WTC11 (cell line): ENCODE results near the gene BOC. TPM values are rescaled to one million over a fixed set of nuclear protein-coding genes. Genes with fewer than 3 reads are reported as not detected.

Experiments used
- ATAC-seq: fragments of 200-7000 bp; cut with Tn5 transposase; 2 replicates; pipeline ENCODE4 v1.10.0; 2021; ENCODE audit warnings: mild to moderate bottlenecking, moderate library complexity
- CTCF ChIA-PET: fragments of 300-600 bp; sonication (Branson Sonifier 250); formaldehyde crosslinking; loops from one replicate; lab custom pipeline; 2021; ENCODE audit warnings: antibody characterized with exemption; lab: Charles Lee
- POLR2A ChIA-PET: fragments of 350-600 bp; sonication (Branson Sonifier 250); formaldehyde crosslinking; loops from one replicate; lab custom pipeline; 2021; ENCODE audit warnings: antibody characterized with exemption; lab: Charles Lee
- DNase-seq: peaks from one replicate; pipeline ENCODE4 v3.0.0; 2021; ENCODE audit warnings: low spot score
- H3K27ac Mint-ChIP-seq: 2 replicates; pipeline ENCODE4 v1.8.0; 2021; ENCODE audit warnings: mixed read lengths
- H3K27me3 Mint-ChIP-seq: 2 replicates; pipeline ENCODE4 v1.8.0; 2021; ENCODE audit warnings: low read depth, mild to moderate bottlenecking, moderate library complexity, mixed read lengths
- H3K36me3 Mint-ChIP-seq: 2 replicates; pipeline ENCODE4 v1.8.0; 2021; ENCODE audit warnings: mixed read lengths
- H3K4me1 Mint-ChIP-seq: 2 replicates; pipeline ENCODE4 v1.8.0; 2022; ENCODE audit warnings: mixed read lengths
- H3K4me3 Mint-ChIP-seq: 2 replicates; pipeline ENCODE4 v1.8.0; 2021; ENCODE audit warnings: mild to moderate bottlenecking, moderate library complexity, mixed read lengths
- H3K9me3 Mint-ChIP-seq: 2 replicates; pipeline ENCODE4 v1.8.0; 2021; ENCODE audit warnings: mixed read lengths
- ATF1 ChIP-seq: sonication (generic); formaldehyde crosslinking; IDR thresholded peaks from 2 replicates; pipeline ENCODE4 v1.8.1; 2023; ENCODE audit warnings: mild to moderate bottlenecking, moderate library complexity, missing genetic modification reagents
- CBFB ChIP-seq: sonication (generic); formaldehyde crosslinking; IDR thresholded peaks from 2 replicates; pipeline ENCODE4 v1.8.1; 2022; ENCODE audit warnings: mild to moderate bottlenecking, low read depth, missing genetic modification reagents
- CREB1 ChIP-seq: sonication (generic); formaldehyde crosslinking; IDR thresholded peaks from 2 replicates; pipeline ENCODE4 v1.8.0; 2023; ENCODE audit warnings: mild to moderate bottlenecking, missing genetic modification reagents
- CREM ChIP-seq: sonication (generic); formaldehyde crosslinking; IDR thresholded peaks from 2 replicates; pipeline ENCODE4 v1.8.1; 2022; ENCODE audit warnings: mild to moderate bottlenecking, missing genetic modification reagents, moderate library complexity
- FOXJ3 ChIP-seq: sonication (generic); formaldehyde crosslinking; IDR thresholded peaks from 2 replicates; pipeline ENCODE4 v1.9.0; 2021; ENCODE audit warnings: missing genetic modification reagents, mild to moderate bottlenecking, borderline replicate concordance
- FOXK1 ChIP-seq: sonication (generic); formaldehyde crosslinking; IDR thresholded peaks from 2 replicates; pipeline ENCODE4 v1.8.0; 2022; ENCODE audit warnings: mild to moderate bottlenecking, moderate library complexity, missing genetic modification reagents
- GABPB1 ChIP-seq: sonication (generic); formaldehyde crosslinking; IDR thresholded peaks from 2 replicates; pipeline ENCODE4 v1.8.1; 2023; ENCODE audit warnings: mild to moderate bottlenecking, missing genetic modification reagents
- MYBL2 ChIP-seq: sonication (generic); formaldehyde crosslinking; IDR thresholded peaks from 2 replicates; pipeline ENCODE4 v1.8.1; 2023; ENCODE audit warnings: mild to moderate bottlenecking, moderate library complexity, missing genetic modification reagents
- NFYB ChIP-seq: sonication (generic); formaldehyde crosslinking; conservative IDR thresholded peaks from 2 replicates; pipeline ENCODE4 v1.8.0; 2022; ENCODE audit warnings: low read depth, missing genetic modification reagents
- NR1H2 ChIP-seq: sonication (generic); formaldehyde crosslinking; IDR thresholded peaks from 2 replicates; pipeline ENCODE4 v1.9.0; 2021; ENCODE audit warnings: mild to moderate bottlenecking, moderate library complexity, missing genetic modification reagents
- NR2C2 ChIP-seq: sonication (generic); formaldehyde crosslinking; IDR thresholded peaks from 2 replicates; pipeline ENCODE4 v1.8.0; 2022; ENCODE audit warnings: mild to moderate bottlenecking, missing genetic modification reagents
- OVOL2 ChIP-seq: fragments of 250-450 bp; sonication (Bioruptor Pico); IDR thresholded peaks from 2 replicates; pipeline ENCODE4 v1.9.0; 2021; ENCODE audit warnings: mild to moderate bottlenecking, borderline replicate concordance
- RELA ChIP-seq: sonication (generic); formaldehyde crosslinking; IDR thresholded peaks from 2 replicates; pipeline ENCODE4 v1.8.1; 2022; ENCODE audit warnings: missing genetic modification reagents, mild to moderate bottlenecking, borderline replicate concordance
- TEAD1 ChIP-seq: sonication (generic); formaldehyde crosslinking; IDR thresholded peaks from 2 replicates; pipeline ENCODE4 v1.8.0; 2022; ENCODE audit warnings: mild to moderate bottlenecking, missing genetic modification reagents
- ZNF219 ChIP-seq: sonication (generic); formaldehyde crosslinking; IDR thresholded peaks from 2 replicates; pipeline ENCODE4 v1.8.0; 2023; ENCODE audit warnings: missing genetic modification reagents, mild to moderate bottlenecking, borderline replicate concordance
- ZNF396 ChIP-seq: fragments of 250-450 bp; sonication (Bioruptor Pico); IDR thresholded peaks from 2 replicates; pipeline ENCODE4 v1.8.0; 2021; ENCODE audit warnings: mild to moderate bottlenecking, moderate library complexity, borderline replicate concordance
- ZNF416 ChIP-seq: fragments of 250-450 bp; sonication (Bioruptor Pico); IDR thresholded peaks from 2 replicates; pipeline ENCODE4 v1.9.0; 2021; ENCODE audit warnings: mild to moderate bottlenecking, inconsistent platforms
- ZNF671 ChIP-seq: fragments of 250-450 bp; sonication (Bioruptor Pico); IDR thresholded peaks from 2 replicates; pipeline ENCODE4 v1.8.0; 2021; ENCODE audit warnings: mild to moderate bottlenecking
- total RNA-seq: library from RNA; stranded (reverse); gene quantifications from 3 replicates; pipeline ENCODE4 v1.2.3, GENCODE V29; 2021
- TF ChIP-seq, protein P1 (sequence below): sonication (generic); formaldehyde crosslinking; IDR thresholded peaks from 2 replicates; pipeline ENCODE4 v1.8.1; 2023; ENCODE audit warnings: mild to moderate bottlenecking, missing genetic modification reagents
- TF ChIP-seq, protein P2 (sequence below): sonication (generic); formaldehyde crosslinking; IDR thresholded peaks from 2 replicates; pipeline ENCODE4 v1.8.1; 2022; ENCODE audit warnings: mild to moderate bottlenecking, missing genetic modification reagents, moderate library complexity, borderline replicate concordance
- TF ChIP-seq, protein P3 (sequence below): fragments of 250-450 bp; sonication (Bioruptor Pico); IDR thresholded peaks from 2 replicates; pipeline ENCODE4 v1.9.0; 2021; ENCODE audit warnings: mild to moderate bottlenecking
- TF ChIP-seq, protein P4 (sequence below): fragments of 250-450 bp; sonication (Bioruptor Pico); IDR thresholded peaks from 2 replicates; pipeline ENCODE4 v1.8.0; 2021; ENCODE audit warnings: mild to moderate bottlenecking
- TF ChIP-seq, protein P5 (sequence below): sonication (generic); formaldehyde crosslinking; IDR thresholded peaks from 2 replicates; pipeline ENCODE4 v1.8.0; 2022; ENCODE audit warnings: mild to moderate bottlenecking, missing genetic modification reagents
- TF ChIP-seq, protein P6 (sequence below): sonication (generic); formaldehyde crosslinking; IDR thresholded peaks from 2 replicates; pipeline ENCODE4 v1.8.1; 2022; ENCODE audit warnings: mild to moderate bottlenecking, moderate library complexity, missing genetic modification reagents
- TF ChIP-seq, protein P7 (sequence below): sonication (generic); formaldehyde crosslinking; IDR thresholded peaks from 2 replicates; pipeline ENCODE4 v1.8.0; 2022; ENCODE audit warnings: mild to moderate bottlenecking, missing genetic modification reagents
- TF ChIP-seq, protein P8 (sequence below): sonication (generic); formaldehyde crosslinking; IDR thresholded peaks from 2 replicates; pipeline ENCODE4 v1.8.1; 2023; ENCODE audit warnings: mild to moderate bottlenecking, missing genetic modification reagents
- TF ChIP-seq, protein P9 (sequence below): sonication (generic); formaldehyde crosslinking; conservative IDR thresholded peaks from 2 replicates; pipeline ENCODE4 v1.8.1; 2022; ENCODE audit warnings: mild to moderate bottlenecking, missing genetic modification reagents

BOC gene
- total RNA-seq, 1 experiment from 2014 or later, result 8.0 TPM

DNA sequence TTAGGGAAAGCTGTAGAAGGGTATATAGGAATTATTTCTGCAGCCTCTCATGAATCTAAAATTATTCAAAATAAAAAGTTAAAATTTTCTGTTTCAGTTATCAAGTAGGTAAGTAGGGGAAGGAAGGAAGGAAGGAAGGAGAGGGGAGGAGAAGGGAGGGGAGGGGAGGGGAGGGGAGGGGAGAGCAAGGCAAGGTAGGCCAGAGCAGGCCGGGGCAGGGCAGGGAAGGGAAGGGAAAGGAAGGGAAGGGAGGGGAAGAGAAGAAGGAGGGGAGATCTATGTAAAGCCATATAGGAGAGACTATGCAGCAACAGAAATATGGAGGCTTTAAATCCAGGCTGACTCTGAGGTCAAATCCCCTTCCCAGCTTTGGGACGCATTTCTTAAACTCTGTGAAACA lies 38.3 kb upstream of the BOC start:
- TF ChIP-seq ZNF416 (no peak), OVOL2 (CRISPR knock-in tag) (no peak), ZNF219 (no peak), CBFB (no peak), RELA (CRISPR knock-in tag) (no peak), NFYB (CRISPR knock-in tag) (no peak), MYBL2 (CRISPR knock-in tag) (no peak), TEAD1 (no peak), NR2C2 (CRISPR knock-in tag) (no peak), ZNF671 (CRISPR knock-in tag) (no peak), ATF1 (CRISPR knock-in tag) (no peak)
- TF ChIP-seq, protein P1, sequence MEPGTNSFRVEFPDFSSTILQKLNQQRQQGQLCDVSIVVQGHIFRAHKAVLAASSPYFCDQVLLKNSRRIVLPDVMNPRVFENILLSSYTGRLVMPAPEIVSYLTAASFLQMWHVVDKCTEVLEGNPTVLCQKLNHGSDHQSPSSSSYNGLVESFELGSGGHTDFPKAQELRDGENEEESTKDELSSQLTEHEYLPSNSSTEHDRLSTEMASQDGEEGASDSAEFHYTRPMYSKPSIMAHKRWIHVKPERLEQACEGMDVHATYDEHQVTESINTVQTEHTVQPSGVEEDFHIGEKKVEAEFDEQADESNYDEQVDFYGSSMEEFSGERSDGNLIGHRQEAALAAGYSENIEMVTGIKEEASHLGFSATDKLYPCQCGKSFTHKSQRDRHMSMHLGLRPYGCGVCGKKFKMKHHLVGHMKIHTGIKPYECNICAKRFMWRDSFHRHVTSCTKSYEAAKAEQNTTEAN (CRISPR knock-in tag), result no peak
- TF ChIP-seq, protein P2, sequence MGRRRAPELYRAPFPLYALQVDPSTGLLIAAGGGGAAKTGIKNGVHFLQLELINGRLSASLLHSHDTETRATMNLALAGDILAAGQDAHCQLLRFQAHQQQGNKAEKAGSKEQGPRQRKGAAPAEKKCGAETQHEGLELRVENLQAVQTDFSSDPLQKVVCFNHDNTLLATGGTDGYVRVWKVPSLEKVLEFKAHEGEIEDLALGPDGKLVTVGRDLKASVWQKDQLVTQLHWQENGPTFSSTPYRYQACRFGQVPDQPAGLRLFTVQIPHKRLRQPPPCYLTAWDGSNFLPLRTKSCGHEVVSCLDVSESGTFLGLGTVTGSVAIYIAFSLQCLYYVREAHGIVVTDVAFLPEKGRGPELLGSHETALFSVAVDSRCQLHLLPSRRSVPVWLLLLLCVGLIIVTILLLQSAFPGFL (CRISPR knock-in tag), result no peak
- TF ChIP-seq, protein P3, sequence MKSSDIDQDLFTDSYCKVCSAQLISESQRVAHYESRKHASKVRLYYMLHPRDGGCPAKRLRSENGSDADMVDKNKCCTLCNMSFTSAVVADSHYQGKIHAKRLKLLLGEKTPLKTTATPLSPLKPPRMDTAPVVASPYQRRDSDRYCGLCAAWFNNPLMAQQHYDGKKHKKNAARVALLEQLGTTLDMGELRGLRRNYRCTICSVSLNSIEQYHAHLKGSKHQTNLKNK (CRISPR knock-in tag), result no peak
- Mint-ChIP-seq H3K27ac (no peak overlapping the region), H3K27me3 (no peaks in the 10 kb centered on the region; the same call in 1 of the 2 replicates), H3K4me3 (no peak overlapping the region), H3K9me3 (peaks cover 5% of the 10 kb centered on the region), H3K4me1 (peaks cover 17% of the 10 kb centered on the region), H3K36me3 (no peaks in the 10 kb centered on the region)
- POLR2A ChIA-PET, result no interaction called here
- CTCF ChIA-PET, result interaction anchor here (1.7 kb wide), 1 partner anchor 115 kb away, joined by 6 read pairs; no protein-coding TSS in a partner anchor
- DNase-seq (no peak), ATAC-seq (no peak)

DNA sequence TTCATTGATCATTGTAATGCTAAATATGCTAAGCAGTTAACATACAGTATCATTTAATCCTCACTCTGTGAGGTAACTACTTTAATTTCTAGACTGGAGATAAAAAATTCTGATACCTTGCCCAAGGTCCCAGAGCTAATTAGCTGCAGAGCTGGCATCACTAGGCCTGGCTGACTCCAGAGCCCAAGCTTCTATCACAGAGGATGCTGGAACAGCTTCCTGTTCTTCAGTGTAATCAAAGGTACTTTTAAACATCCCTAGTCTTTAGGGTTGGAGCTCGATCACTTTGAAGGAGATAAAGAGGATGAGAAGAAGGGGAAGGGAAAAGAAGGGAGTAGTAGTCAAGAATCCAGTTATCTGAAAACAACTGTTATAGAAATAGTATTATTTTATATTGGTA lies 37.1 kb upstream of the BOC start:
- peaks cover 17% of the 10 kb centered on the region for H3K4me1 Mint-ChIP-seq
- ATAC-seq, result no peak
- no peak overlapping the region for H3K27ac Mint-ChIP-seq
- DNase-seq, result no peak
- POLR2A ChIA-PET, result no interaction called here
- CTCF ChIA-PET, result no interaction called here
- H3K27me3 Mint-ChIP-seq, result no peaks in the 10 kb centered on the region; the same call in 1 of the 2 replicates
- H3K4me3 Mint-ChIP-seq, result no peak overlapping the region
- no peaks in the 10 kb centered on the region for H3K36me3 Mint-ChIP-seq
- H3K9me3 Mint-ChIP-seq, result peaks cover 5% of the 10 kb centered on the region
- no peak for TF ChIP-seq NR1H2 (CRISPR knock-in tag)
- TF ChIP-seq, protein P4, sequence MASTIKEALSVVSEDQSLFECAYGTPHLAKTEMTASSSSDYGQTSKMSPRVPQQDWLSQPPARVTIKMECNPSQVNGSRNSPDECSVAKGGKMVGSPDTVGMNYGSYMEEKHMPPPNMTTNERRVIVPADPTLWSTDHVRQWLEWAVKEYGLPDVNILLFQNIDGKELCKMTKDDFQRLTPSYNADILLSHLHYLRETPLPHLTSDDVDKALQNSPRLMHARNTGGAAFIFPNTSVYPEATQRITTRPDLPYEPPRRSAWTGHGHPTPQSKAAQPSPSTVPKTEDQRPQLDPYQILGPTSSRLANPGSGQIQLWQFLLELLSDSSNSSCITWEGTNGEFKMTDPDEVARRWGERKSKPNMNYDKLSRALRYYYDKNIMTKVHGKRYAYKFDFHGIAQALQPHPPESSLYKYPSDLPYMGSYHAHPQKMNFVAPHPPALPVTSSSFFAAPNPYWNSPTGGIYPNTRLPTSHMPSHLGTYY (CRISPR knock-in tag), result no peak
- TF ChIP-seq, protein P5, sequence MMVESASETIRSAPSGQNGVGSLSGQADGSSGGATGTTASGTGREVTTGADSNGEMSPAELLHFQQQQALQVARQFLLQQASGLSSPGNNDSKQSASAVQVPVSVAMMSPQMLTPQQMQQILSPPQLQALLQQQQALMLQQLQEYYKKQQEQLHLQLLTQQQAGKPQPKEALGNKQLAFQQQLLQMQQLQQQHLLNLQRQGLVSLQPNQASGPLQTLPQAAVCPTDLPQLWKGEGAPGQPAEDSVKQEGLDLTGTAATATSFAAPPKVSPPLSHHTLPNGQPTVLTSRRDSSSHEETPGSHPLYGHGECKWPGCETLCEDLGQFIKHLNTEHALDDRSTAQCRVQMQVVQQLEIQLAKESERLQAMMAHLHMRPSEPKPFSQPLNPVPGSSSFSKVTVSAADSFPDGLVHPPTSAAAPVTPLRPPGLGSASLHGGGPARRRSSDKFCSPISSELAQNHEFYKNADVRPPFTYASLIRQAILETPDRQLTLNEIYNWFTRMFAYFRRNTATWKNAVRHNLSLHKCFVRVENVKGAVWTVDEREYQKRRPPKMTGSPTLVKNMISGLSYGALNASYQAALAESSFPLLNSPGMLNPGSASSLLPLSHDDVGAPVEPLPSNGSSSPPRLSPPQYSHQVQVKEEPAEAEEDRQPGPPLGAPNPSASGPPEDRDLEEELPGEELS (CRISPR knock-in tag), result no peak
- TF ChIP-seq, protein P6, sequence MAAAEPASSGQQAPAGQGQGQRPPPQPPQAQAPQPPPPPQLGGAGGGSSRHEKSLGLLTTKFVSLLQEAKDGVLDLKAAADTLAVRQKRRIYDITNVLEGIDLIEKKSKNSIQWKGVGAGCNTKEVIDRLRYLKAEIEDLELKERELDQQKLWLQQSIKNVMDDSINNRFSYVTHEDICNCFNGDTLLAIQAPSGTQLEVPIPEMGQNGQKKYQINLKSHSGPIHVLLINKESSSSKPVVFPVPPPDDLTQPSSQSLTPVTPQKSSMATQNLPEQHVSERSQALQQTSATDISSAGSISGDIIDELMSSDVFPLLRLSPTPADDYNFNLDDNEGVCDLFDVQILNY (CRISPR knock-in tag), result no peak
- TF ChIP-seq, protein P7, sequence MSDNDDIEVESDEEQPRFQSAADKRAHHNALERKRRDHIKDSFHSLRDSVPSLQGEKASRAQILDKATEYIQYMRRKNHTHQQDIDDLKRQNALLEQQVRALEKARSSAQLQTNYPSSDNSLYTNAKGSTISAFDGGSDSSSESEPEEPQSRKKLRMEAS (CRISPR knock-in tag), result no peak
- TF ChIP-seq FOXJ3, result no peak
- TF ChIP-seq OVOL2 (CRISPR knock-in tag), result no peak
- TF ChIP-seq ZNF396 (CRISPR knock-in tag), result no peak
- TF ChIP-seq, protein P8, sequence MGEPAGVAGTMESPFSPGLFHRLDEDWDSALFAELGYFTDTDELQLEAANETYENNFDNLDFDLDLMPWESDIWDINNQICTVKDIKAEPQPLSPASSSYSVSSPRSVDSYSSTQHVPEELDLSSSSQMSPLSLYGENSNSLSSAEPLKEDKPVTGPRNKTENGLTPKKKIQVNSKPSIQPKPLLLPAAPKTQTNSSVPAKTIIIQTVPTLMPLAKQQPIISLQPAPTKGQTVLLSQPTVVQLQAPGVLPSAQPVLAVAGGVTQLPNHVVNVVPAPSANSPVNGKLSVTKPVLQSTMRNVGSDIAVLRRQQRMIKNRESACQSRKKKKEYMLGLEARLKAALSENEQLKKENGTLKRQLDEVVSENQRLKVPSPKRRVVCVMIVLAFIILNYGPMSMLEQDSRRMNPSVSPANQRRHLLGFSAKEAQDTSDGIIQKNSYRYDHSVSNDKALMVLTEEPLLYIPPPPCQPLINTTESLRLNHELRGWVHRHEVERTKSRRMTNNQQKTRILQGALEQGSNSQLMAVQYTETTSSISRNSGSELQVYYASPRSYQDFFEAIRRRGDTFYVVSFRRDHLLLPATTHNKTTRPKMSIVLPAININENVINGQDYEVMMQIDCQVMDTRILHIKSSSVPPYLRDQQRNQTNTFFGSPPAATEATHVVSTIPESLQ (CRISPR knock-in tag), result no peak
- no peak for TF ChIP-seq CREM (CRISPR knock-in tag)
- TF ChIP-seq CREB1, result no peak
- no peak for TF ChIP-seq GABPB1
- TF ChIP-seq, protein P9, sequence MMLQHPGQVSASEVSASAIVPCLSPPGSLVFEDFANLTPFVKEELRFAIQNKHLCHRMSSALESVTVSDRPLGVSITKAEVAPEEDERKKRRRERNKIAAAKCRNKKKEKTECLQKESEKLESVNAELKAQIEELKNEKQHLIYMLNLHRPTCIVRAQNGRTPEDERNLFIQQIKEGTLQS, result no peak
- TF ChIP-seq FOXK1 (CRISPR knock-in tag), result no peak
